Choroid plexus epithelial cell (primary cell): ENCODE data around the gene IGFBP4.

ENCODE experiments used
- DNase-seq: peaks from one replicate; pipeline ENCODE4 v3.0.0-alpha.2; 2010; ENCODE audit warnings: low read depth
- H3K4me3 ChIP-seq: 2 replicates; pipeline ENCODE4 v1.5.1; 2011; ENCODE audit warnings: low read depth, mild to moderate bottlenecking, control low read depth, low read length, moderate library complexity
- CTCF ChIP-seq: conservative IDR thresholded peaks from 2 replicates; pipeline ENCODE4 v1.5.1; 2011; ENCODE audit warnings: low read depth, mild to moderate bottlenecking, control low read depth, inconsistent platforms, low read length, moderate library complexity

The IGFBP4 gene

GRCh38 chr17:40490982-40491381 is 47.7 kb downstream of the IGFBP4 start:
- TF ChIP-seq CTCF = no peak
- no peak for DNase-seq
- no peak overlapping the region for H3K4me3 ChIP-seq

GRCh38 chr17:40491486-40491885 is 48.2 kb downstream of the IGFBP4 start:
- no peak overlapping the region for H3K4me3 ChIP-seq
- TF ChIP-seq CTCF = no peak
- no peak for DNase-seq

- no peak for TF ChIP-seq CTCF
- no peak overlapping the region for H3K4me3 ChIP-seq
- DNase-seq = no peak
Measured at GRCh38 chr17:40493697-40494096, 50.4 kb downstream of the IGFBP4 start.

- TF ChIP-seq CTCF = no peak
- no peak overlapping the region for H3K4me3 ChIP-seq
- no peak for DNase-seq
Measured at GRCh38 chr17:40495140-40495539, 51.9 kb downstream of the IGFBP4 start.

GRCh38 chr17:40496170-40496569 is 52.9 kb downstream of the IGFBP4 start:
- DNase-seq = no peak
- no peak overlapping the region for H3K4me3 ChIP-seq

GRCh38 chr17:40496634-40497420 is 53.6 kb downstream of the IGFBP4 start:
- H3K4me3 ChIP-seq = no peak overlapping the region
- TF ChIP-seq CTCF = no peak
- DNase-seq = no peak

More at GRCh38 chr17:40496170-40496569, 52.9 kb downstream of the IGFBP4 start:
- no peak for TF ChIP-seq CTCF

- no peak for TF ChIP-seq CTCF
- no peak for DNase-seq
- H3K4me3 ChIP-seq = no peak overlapping the region
Measured at GRCh38 chr17:40497695-40498094, 54.4 kb downstream of the IGFBP4 start.
